GM12878 (cell line): ENCODE measurements around the gene C14orf119. TPM values are rescaled to one million over a fixed set of nuclear protein-coding genes. Genes with fewer than 3 reads are reported as not detected.

Source experiments
- ATAC-seq: fragments of 200-7000 bp; cut with Tn5 transposase; 3 replicates; pipeline ENCODE4 v1.9.1; 2020; ENCODE audit warnings: mild to moderate bottlenecking, moderate library complexity
- BruUV-seq: library from RNA; stranded (reverse); fragments of 400-500 nt; replicated peaks from 2 replicates; lab custom pipeline; 2021; lab: Mats Ljungman, UMichigan
- CTCF ChIA-PET: fragments of 300-600 bp; sonication (Branson Sonifier 250); formaldehyde crosslinking; extraction: SDS; loops from one replicate; lab custom pipeline; 2021; ENCODE audit warnings: inconsistent platforms; lab: Yijun Ruan, JAX
- POLR2A ChIA-PET: fragments of 350-600 bp; formaldehyde crosslinking; extraction: SDS; loops from one replicate; lab custom pipeline; 2021; ENCODE audit warnings: inconsistent platforms; lab: Charles Lee
- RAD21 ChIA-PET: fragments of 300-600 bp; sonication (Branson Sonifier 250); formaldehyde crosslinking; loops from one replicate; lab custom pipeline; 2023; ENCODE audit warnings: antibody characterized with exemption; ENCODE audit not compliant: unreplicated experiment; lab: Charles Lee
- SMC1A ChIA-PET: fragments of 300-600 bp; sonication (Branson Sonifier 250); formaldehyde crosslinking; loops from one replicate; lab custom pipeline; 2023; ENCODE audit not compliant: unreplicated experiment, uncharacterized antibody; lab: Charles Lee
- DNase-seq: peaks from one replicate; pipeline ENCODE4 v3.0.0-alpha.2; 2011; ENCODE audit warnings: low read depth, low spot score
- FAIRE-seq: peaks from 3 replicates; lab custom pipeline; 2011; peaks lifted over from hg19 to GRCh38; lab: Jason Lieb, UNC
- H2AFZ ChIP-seq: 2 replicates; pipeline ENCODE4 v1.6.0; 2011; ENCODE audit warnings: low read depth, low read length, control low read depth; ENCODE audit not compliant: control insufficient read depth
- H3K27ac ChIP-seq: 2 replicates; pipeline ENCODE4 v1.5.1; 2011; ENCODE audit warnings: control low read depth; ENCODE audit not compliant: control insufficient read depth, insufficient read depth
- H3K27me3 ChIP-seq, 2 experiments: replicated peaks in 1 of 2; 2 replicates each; pipeline versions ENCODE4 v1.6.0 to v1.6.1; 2011; ENCODE audit warnings: low read length in 1 of 2; ENCODE audit not compliant: control insufficient read depth in 2 of 2, insufficient read depth in 2 of 2
- H3K36me3 ChIP-seq, 2 experiments: 2 replicates each; pipeline ENCODE4 v1.5.1; 2011; ENCODE audit warnings: low read length in 1 of 2; ENCODE audit not compliant: control insufficient read depth in 2 of 2, insufficient read depth in 2 of 2
- H3K4me1 ChIP-seq: 2 replicates; pipeline ENCODE4 v1.6.1; 2011; ENCODE audit warnings: mild to moderate bottlenecking, low read length, moderate library complexity, mixed read lengths; ENCODE audit not compliant: control insufficient read depth, insufficient read depth
- H3K4me2 ChIP-seq: 2 replicates; pipeline ENCODE4 v1.6.0; 2011; ENCODE audit warnings: control low read depth; ENCODE audit not compliant: control insufficient read depth, insufficient read depth
- H3K4me3 ChIP-seq: fragments of 200-600 bp; sonication (generic); 2 replicates; pipeline ENCODE4 v1.5.1; 2016
- H3K79me2 ChIP-seq: 2 replicates; pipeline ENCODE4 v1.6.0; 2011; ENCODE audit warnings: low read length; ENCODE audit not compliant: control insufficient read depth, insufficient read depth
- H3K9ac ChIP-seq: 2 replicates; pipeline ENCODE4 v1.8.0; 2011; ENCODE audit warnings: low read length, control low read depth, mixed read lengths; ENCODE audit not compliant: control insufficient read depth, insufficient read depth
- H3K9me3 ChIP-seq: replicated peaks from 3 replicates; pipeline ENCODE4 v1.5.1; 2011; ENCODE audit warnings: mild to moderate bottlenecking, low read length; ENCODE audit not compliant: control insufficient read depth, insufficient read depth
- H4K20me1 ChIP-seq: 2 replicates; pipeline ENCODE4 v1.6.0; 2011; ENCODE audit not compliant: control insufficient read depth, insufficient read depth
- BRCA1 ChIP-seq: IDR thresholded peaks from 2 replicates; pipeline ENCODE4 v1.6.1; 2011; ENCODE audit warnings: low read depth, low read length, improper control_type of control experiment
- HDGF ChIP-seq: fragments of 450-650 bp; IDR thresholded peaks from 2 replicates; pipeline ENCODE4 v1.6.1; 2016; ENCODE audit warnings: antibody characterized with exemption
- NRF1 ChIP-seq: conservative IDR thresholded peaks from 2 replicates; pipeline ENCODE4 v1.6.1; 2011; ENCODE audit warnings: mild to moderate bottlenecking, low read depth, low read length, improper control_type of control experiment
- ZBTB40 ChIP-seq: fragments of 450-650 bp; IDR thresholded peaks from 2 replicates; pipeline ENCODE4 v1.6.1; 2016; ENCODE audit warnings: mild to moderate bottlenecking, moderate library complexity, borderline replicate concordance
- WGBS: methylation state at CpG from one replicate; pipeline ENCODE4 v1.1.6; 2016; ENCODE audit warnings: low lambda C conversion rate; ENCODE audit not compliant: insufficient replicate concordance, insufficient coverage; ENCODE audit errors: missing lambda C conversion rate; 5-methylcytosine and 5-hydroxymethylcytosine counted together
- in situ Hi-C: fragments of 300-500 bp; cut with MboI; formaldehyde crosslinking; loops from 9 replicates; pipeline ENCODE4 v1.14.3; 2018; ENCODE audit warnings: mixed read lengths
- intact Hi-C: fragments of 100-400 bp; cut with micrococcal nuclease; formaldehyde crosslinking; loops from one replicate; pipeline ENCODE4 v1.14.2; 2022; ENCODE audit not compliant: unreplicated experiment
- polyA plus RNA-seq, 11 experiments: library from polyadenylated mRNA; depleted of rRNA in 4 of 11; unstranded in 6 of 11; stranded (reverse) in 5 of 11; fragments of >200 nt; fragmentation: Nextera tagmentation in 4 of 11; fragmentation: Illumina TruSeq in 1 of 11; extraction: Ambion mirVana in 4 of 11; extraction: Trizol in 1 of 11; gene quantifications; 1 replicate in 1 of 11; 2 replicates in 10 of 11; pipeline versions ENCODE4 v1.2.1 to v1.2.3, GENCODE V29; 2011 to 2016; ENCODE audit warnings: inconsistent platforms in 2 of 11, missing spikeins in 2 of 11, low read depth in 1 of 11
- total RNA-seq, 4 experiments: library from RNA; depleted of rRNA in 3 of 4; stranded (reverse); fragments of >200 nt in 3 of 4; fragmentation: Illumina TruSeq in 1 of 4; extraction: Trizol in 1 of 4; gene quantifications; 2 replicates each; pipeline versions ENCODE4 v1.2.1 to v1.2.3, GENCODE V29; 2013 to 2021
- TF ChIP-seq, protein P1 (sequence below): fragments of 450-650 bp; IDR thresholded peaks from 2 replicates; pipeline ENCODE4 v1.6.1; 2017; ENCODE audit warnings: mild to moderate bottlenecking, moderate library complexity

C14orf119 gene
- total and polyA plus RNA-seq, 10 of the 15 experiments (the other 5 are each of a cell fraction or from before 2014, with no cell fraction given) = 32.3 to 228 (median 57.6) TPM

- TF ChIP-seq NRF1 (no peak), ZBTB40 (no peak), HDGF (no peak), BRCA1 (no peak)
- TF ChIP-seq, protein P1, sequence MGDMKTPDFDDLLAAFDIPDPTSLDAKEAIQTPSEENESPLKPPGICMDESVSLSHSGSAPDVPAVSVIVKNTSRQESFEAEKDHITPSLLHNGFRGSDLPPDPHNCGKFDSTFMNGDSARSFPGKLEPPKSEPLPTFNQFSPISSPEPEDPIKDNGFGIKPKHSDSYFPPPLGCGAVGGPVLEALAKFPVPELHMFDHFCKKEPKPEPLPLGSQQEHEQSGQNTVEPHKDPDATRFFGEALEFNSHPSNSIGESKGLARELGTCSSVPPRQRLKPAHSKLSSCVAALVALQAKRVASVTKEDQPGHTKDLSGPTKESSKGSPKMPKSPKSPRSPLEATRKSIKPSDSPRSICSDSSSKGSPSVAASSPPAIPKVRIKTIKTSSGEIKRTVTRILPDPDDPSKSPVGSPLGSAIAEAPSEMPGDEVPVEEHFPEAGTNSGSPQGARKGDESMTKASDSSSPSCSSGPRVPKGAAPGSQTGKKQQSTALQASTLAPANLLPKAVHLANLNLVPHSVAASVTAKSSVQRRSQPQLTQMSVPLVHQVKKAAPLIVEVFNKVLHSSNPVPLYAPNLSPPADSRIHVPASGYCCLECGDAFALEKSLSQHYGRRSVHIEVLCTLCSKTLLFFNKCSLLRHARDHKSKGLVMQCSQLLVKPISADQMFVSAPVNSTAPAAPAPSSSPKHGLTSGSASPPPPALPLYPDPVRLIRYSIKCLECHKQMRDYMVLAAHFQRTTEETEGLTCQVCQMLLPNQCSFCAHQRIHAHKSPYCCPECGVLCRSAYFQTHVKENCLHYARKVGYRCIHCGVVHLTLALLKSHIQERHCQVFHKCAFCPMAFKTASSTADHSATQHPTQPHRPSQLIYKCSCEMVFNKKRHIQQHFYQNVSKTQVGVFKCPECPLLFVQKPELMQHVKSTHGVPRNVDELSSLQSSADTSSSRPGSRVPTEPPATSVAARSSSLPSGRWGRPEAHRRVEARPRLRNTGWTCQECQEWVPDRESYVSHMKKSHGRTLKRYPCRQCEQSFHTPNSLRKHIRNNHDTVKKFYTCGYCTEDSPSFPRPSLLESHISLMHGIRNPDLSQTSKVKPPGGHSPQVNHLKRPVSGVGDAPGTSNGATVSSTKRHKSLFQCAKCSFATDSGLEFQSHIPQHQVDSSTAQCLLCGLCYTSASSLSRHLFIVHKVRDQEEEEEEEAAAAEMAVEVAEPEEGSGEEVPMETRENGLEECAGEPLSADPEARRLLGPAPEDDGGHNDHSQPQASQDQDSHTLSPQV = no peak
- TF ChIP-seq, all 136 proteins: peak for 0
- H4K20me1 ChIP-seq = no peaks in the 10 kb centered on the region
- DNase-seq (no peak), ATAC-seq (no peak), FAIRE-seq (no peak)
- H3K4me3 ChIP-seq = no peak overlapping the region
- intact Hi-C loops = no loop called here
- WGBS = 0% methylated on average over 4 of the region's 4 CpGs
- peaks cover 0 to 7% of the 10 kb centered on the region in 2 experiments; a peak in 3 of 4 replicates for H3K27me3 ChIP-seq
- H2AFZ ChIP-seq = no peak overlapping the region
- CTCF ChIA-PET = interaction anchor here (1.2 kb wide), 1 partner anchor 38 kb away, joined by 3 read pairs; no protein-coding TSS in a partner anchor
- SMC1A ChIA-PET = no interaction called here
- H3K4me2 ChIP-seq = no peak overlapping the region
- RAD21 ChIA-PET = no interaction called here
- no peak overlapping the region for H3K9ac ChIP-seq
- peaks cover under 1% of the 10 kb centered on the region for H3K4me1 ChIP-seq
- H3K36me3 ChIP-seq = no peaks in the 10 kb centered on the region
- BruUV-seq = no TSS peak
- no peak overlapping the region for H3K27ac ChIP-seq
- H3K79me2 ChIP-seq = no peaks in the 10 kb centered on the region
- in situ Hi-C loops = no loop called here
- H3K9me3 ChIP-seq = no peaks in the 10 kb centered on the region
- POLR2A ChIA-PET = no interaction called here
These were observed 19.3 kb downstream of the C14orf119 start for GRCh38 chr14:23114669-23115038.
